GM10248 (cell line): ENCODE results near the gene RNF5.
A peak's percentile ranks its signal among the peaks of the same experiment; 100 is the strongest.

Experiments used
- CTCF ChIA-PET: fragments of 300-600 bp; sonication (Branson Sonifier 250); formaldehyde crosslinking; extraction: SDS; loops from one replicate; lab custom pipeline; 2021; ENCODE audit warnings: antibody characterized with exemption; lab: Yijun Ruan, JAX
- POLR2A ChIA-PET: fragments of 350-650 bp; sonication (Branson Sonifier 250); formaldehyde crosslinking; extraction: SDS; loops from one replicate; lab custom pipeline; 2020; ENCODE audit warnings: antibody characterized with exemption; lab: Yijun Ruan, JAX
- DNase-seq: peaks from one replicate; pipeline ENCODE4 v3.0.0; 2012; ENCODE audit errors: extremely low spot score
- TF ChIP-seq, protein P1 (sequence below): IDR thresholded peaks from 2 replicates; pipeline ENCODE4 v1.5.1; 2012; ENCODE audit warnings: mild to moderate bottlenecking, low read depth; ENCODE audit errors: extremely low read depth, missing control alignments, control extremely low read depth

RNF5 gene

GRCh38 chr6:32151863-32152768 is 26.1 kb upstream of the RNF5 start, which contains the start of gene PRRT1:
Gene PRRT1 (minus strand): TSS chr6:32151939. CDS start chr6:32151827, 112 bp downstream.
- POLR2A ChIA-PET, result no interaction called here
- no peak for DNase-seq
- TF ChIP-seq, protein P1, sequence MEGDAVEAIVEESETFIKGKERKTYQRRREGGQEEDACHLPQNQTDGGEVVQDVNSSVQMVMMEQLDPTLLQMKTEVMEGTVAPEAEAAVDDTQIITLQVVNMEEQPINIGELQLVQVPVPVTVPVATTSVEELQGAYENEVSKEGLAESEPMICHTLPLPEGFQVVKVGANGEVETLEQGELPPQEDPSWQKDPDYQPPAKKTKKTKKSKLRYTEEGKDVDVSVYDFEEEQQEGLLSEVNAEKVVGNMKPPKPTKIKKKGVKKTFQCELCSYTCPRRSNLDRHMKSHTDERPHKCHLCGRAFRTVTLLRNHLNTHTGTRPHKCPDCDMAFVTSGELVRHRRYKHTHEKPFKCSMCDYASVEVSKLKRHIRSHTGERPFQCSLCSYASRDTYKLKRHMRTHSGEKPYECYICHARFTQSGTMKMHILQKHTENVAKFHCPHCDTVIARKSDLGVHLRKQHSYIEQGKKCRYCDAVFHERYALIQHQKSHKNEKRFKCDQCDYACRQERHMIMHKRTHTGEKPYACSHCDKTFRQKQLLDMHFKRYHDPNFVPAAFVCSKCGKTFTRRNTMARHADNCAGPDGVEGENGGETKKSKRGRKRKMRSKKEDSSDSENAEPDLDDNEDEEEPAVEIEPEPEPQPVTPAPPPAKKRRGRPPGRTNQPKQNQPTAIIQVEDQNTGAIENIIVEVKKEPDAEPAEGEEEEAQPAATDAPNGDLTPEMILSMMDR, result no peak
- CTCF ChIA-PET, result interaction anchor here (1.1 to 2.0 kb wide), 2 partner anchors 12 to 34 kb away, joined by 3 to 7 read pairs; no protein-coding TSS in a partner anchor

- TF ChIP-seq, protein P1, result no peak
- ChIA-PET POLR2A (no interaction called here), CTCF (interaction anchor here (1.1 to 2.0 kb wide), 2 partner anchors 12 to 35 kb away, joined by 3 to 7 read pairs; no protein-coding TSS in a partner anchor)
- DNase-seq, result no peak
Measured at GRCh38 chr6:32152769-32153563, 25.2 kb upstream of the RNF5 start.

GRCh38 chr6:32153564-32154513 is 24.4 kb upstream of the RNF5 start, which contains the start of gene PPT2:
Gene PPT2 (plus strand): TSS chr6:32154141. CDS start chr6:32154595, 454 bp downstream.
- ChIA-PET CTCF (interaction anchor here (0.8 to 2.0 kb wide), 6 partner anchors 11 to 106 kb away, joined by 3 to 7 read pairs (median 4); partner anchors contain the start of gene EGFL8), POLR2A (interaction anchor here (0.6 kb wide), 1 partner anchor 22 kb away, joined by 3 read pairs; the partner anchor contains the start of gene AGPAT1)
- TF ChIP-seq, protein P1, result no peak
- peak; percentile 70 for DNase-seq

DNA sequence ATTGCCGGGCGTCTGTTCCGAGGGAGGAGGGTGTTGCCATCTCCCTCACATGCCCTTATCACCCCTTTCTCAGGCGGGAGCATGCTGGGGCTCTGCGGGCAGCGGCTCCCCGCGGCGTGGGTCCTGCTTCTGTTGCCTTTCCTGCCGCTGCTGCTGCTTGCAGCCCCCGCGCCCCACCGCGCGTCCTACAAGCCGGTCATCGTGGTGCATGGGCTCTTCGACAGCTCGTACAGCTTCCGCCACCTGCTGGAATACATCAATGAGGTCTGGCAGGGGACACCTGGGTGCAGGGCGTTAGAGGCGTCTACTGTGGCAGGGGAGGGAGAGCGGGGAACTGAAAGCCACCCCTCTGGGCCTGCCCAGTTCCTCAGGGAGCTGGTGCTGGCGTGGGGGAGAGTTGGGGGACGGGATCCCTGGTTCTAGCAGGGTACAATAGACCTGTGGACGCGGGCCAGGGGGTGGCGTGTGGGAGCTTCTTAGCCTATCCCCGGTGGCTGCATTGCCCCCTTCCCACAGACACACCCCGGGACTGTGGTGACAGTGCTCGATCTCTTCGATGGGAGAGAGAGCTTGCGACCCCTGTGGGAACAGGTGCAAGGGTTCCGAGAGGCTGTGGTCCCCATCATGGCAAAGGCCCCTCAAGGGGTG is 23.6 kb upstream of the RNF5 start:
- DNase-seq, result peak; percentile 86
- TF ChIP-seq, protein P1, result peak; percentile 78
- ChIA-PET POLR2A (interaction anchor here (0.6 kb wide), 1 partner anchor 21 kb away, joined by 3 read pairs; the partner anchor contains the start of gene AGPAT1), CTCF (interaction anchor here (0.8 to 1.3 kb wide), 5 partner anchors 10 to 107 kb away, joined by 3 to 5 read pairs (median 4); partner anchors contain the start of gene EGFL8)

DNA sequence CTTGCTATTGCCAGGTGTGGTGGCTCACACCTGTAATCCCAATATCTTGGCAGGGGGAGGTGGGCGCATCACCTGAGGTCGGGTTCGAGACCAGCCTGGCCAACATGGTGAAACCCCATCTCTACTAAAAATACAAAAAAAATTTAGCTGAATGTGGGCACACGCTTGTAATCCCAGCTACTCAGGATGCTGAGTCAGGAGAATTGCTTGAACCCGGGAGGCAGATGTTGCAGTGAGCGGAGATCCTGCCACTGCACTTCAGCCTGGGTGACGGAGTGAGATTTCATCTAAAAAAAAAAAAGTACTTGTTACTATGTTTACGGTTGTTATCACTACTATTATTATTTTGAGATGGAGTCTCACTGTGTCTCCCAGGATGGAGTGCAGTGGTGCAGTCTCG is 21.3 kb upstream of the RNF5 start:
- DNase-seq, result no peak
- TF ChIP-seq, protein P1, result no peak
- POLR2A ChIA-PET, result no interaction called here
- CTCF ChIA-PET, result no interaction called here
